ENCODE measurements around the gene DIRAS1. TPM values are rescaled to one million over a fixed set of nuclear protein-coding genes. Genes with fewer than 3 reads are reported as not detected.
"Not testable (repeated sequence)": the region's sequence is repeated elsewhere in the genome, so short reads cannot be mapped to it uniquely, and the experiment has no call there.

Gene DIRAS1
- total RNA-seq, 4 donors from 2014 or later, result 0.18 to 23.1 (median 1.4) TPM

DNA sequence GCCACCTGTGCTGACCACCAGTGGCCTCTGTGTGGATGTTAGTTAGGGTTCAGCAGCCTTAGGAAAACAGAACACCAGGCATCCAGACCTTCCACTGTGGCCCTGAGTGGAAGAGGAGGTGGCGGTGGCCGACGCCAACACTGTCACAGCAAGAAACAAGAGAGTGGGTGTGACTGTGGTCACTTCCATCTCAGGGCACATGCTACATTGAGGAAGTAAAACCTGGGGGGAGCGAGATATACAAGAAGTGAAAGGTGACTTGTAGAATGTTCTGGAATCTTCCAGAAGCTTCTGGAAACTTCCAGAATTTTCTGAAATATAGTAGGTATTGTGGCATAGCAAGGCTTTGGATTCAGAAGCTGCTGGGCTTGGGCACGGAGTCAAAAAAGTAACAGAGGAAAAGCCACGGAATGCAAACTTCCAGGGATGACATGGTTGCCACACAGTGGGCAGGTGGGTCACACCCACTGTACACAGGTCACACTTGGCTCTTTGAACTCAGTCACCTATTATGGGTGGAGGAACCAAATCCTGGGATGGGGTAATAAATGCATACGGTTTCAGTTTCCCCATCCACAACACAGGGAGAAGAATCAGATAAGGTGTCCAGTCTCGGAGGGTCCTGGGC lies 43.0 kb downstream of the DIRAS1 start:
- Histone ChIP-seq H3K4me3 (no peak overlapping the region), H3K4me1 (peaks cover 0 to 9% (median 2%) of the 10 kb centered on the region in 4 donors), H3K9me3 (no peaks in the 10 kb centered on the region), H3K27ac (peak overlapping the region in 3 of 4 donors; percentile 32 to 91 (median 83)), H3K27me3 (no peaks in the 10 kb centered on the region), H3K36me3 (no peaks in the 10 kb centered on the region)
- peak in 2 of 3 donors; percentile 68 to 82 for DNase-seq
- no peak for TF ChIP-seq POLR2A (IDR thresholded peaks at IDR 0.05)
- TF ChIP-seq, protein P1, sequence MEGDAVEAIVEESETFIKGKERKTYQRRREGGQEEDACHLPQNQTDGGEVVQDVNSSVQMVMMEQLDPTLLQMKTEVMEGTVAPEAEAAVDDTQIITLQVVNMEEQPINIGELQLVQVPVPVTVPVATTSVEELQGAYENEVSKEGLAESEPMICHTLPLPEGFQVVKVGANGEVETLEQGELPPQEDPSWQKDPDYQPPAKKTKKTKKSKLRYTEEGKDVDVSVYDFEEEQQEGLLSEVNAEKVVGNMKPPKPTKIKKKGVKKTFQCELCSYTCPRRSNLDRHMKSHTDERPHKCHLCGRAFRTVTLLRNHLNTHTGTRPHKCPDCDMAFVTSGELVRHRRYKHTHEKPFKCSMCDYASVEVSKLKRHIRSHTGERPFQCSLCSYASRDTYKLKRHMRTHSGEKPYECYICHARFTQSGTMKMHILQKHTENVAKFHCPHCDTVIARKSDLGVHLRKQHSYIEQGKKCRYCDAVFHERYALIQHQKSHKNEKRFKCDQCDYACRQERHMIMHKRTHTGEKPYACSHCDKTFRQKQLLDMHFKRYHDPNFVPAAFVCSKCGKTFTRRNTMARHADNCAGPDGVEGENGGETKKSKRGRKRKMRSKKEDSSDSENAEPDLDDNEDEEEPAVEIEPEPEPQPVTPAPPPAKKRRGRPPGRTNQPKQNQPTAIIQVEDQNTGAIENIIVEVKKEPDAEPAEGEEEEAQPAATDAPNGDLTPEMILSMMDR (IDR thresholded peaks at IDR 0.05), result no peak

DNA sequence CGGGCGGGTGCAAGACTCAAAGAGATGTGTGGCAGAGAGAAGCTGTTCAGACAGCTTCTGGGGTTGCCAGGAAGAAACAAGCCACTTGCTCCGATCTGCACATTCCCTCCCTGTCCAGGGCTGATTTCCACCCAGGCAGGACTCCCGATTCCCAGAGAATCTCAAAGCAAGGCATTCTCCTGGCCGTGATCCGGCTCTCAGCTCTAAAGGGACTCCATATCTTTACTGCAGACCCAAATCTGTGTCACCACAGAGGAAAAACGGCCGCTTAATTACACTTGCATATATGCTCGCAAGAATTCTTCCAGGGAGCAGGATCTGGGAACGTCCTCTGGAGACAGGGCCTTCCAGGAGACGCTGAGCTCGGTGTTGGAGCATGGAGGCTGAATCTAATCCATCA lies 44.3 kb downstream of the DIRAS1 start:
- Histone ChIP-seq H3K4me1 (peaks cover 0 to 9% (median 2%) of the 10 kb centered on the region in 4 donors), H3K27ac (peak overlapping the region in 2 of 4 donors; percentile 52 to 83), H3K36me3 (no peaks in the 10 kb centered on the region), H3K9me3 (no peaks in the 10 kb centered on the region), H3K4me3 (no peak overlapping the region), H3K27me3 (no peaks in the 10 kb centered on the region)
- TF ChIP-seq, protein P1 (IDR thresholded peaks at IDR 0.05), result no peak
- no peak for TF ChIP-seq POLR2A (IDR thresholded peaks at IDR 0.05)
- DNase-seq, result no peak

DNA sequence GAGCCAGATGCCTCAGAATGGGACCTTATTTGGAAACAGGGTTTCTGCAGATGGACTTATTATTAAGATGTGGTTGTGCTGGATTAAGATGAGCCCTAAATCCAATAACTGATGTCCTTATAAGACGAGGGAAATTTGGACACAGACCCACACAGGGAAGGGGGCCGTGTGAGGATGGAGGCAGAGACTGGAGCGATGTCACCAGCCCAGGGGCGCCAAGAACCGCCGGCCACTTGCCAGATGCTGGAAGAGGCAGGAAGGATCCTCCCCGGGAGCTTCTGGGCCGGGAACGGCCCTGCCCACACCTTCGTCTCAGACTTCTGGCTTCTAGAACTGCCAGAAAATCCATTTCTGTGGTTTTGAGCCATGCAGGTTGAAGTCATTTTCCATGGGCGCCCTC lies 45.3 kb downstream of the DIRAS1 start:
- Histone ChIP-seq H3K27ac (peak overlapping the region in 3 of 4 donors; percentile 6 to 52 (median 42)), H3K9me3 (no peaks in the 10 kb centered on the region), H3K27me3 (no peaks in the 10 kb centered on the region), H3K4me3 (no peak overlapping the region), H3K36me3 (no peaks in the 10 kb centered on the region), H3K4me1 (peaks cover 0 to 6% (median 2%) of the 10 kb centered on the region in 4 donors)
- TF ChIP-seq, protein P1 (IDR thresholded peaks at IDR 0.05), result no peak
- TF ChIP-seq POLR2A (IDR thresholded peaks at IDR 0.05), result no peak
- no peak for DNase-seq

DNA sequence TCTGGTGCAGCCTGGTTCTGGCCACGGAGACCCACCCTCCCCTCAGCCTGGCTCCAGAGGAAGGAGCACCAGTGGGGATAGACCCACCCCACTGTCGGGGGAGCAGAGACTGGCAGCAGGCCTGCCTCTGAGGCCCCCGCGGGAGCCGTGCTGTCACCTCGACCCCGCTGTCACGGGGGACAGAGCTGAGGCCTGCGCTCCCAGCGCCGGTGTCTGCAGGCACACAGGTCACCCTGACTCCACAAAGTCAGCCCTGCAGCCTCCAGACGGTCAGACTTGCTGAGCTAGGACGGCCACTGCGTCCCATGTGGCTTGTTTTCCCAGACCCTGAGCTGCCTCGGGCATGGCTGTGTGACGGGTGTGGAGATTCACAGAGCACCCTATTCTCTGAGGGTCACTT lies 51.0 kb downstream of the DIRAS1 start:
- DNase-seq, result no peak
- Histone ChIP-seq H3K4me1 (no peaks in the 10 kb centered on the region), H3K27me3 (no peaks in the 10 kb centered on the region), H3K4me3 (no peak overlapping the region), H3K36me3 (no peaks in the 10 kb centered on the region), H3K9me3 (no peaks in the 10 kb centered on the region), H3K27ac (peak overlapping the region in 1 of 4 donors; percentile 27)
- TF ChIP-seq, protein P1 (IDR thresholded peaks at IDR 0.05), result no peak
- no peak for TF ChIP-seq POLR2A (IDR thresholded peaks at IDR 0.05)

DNA sequence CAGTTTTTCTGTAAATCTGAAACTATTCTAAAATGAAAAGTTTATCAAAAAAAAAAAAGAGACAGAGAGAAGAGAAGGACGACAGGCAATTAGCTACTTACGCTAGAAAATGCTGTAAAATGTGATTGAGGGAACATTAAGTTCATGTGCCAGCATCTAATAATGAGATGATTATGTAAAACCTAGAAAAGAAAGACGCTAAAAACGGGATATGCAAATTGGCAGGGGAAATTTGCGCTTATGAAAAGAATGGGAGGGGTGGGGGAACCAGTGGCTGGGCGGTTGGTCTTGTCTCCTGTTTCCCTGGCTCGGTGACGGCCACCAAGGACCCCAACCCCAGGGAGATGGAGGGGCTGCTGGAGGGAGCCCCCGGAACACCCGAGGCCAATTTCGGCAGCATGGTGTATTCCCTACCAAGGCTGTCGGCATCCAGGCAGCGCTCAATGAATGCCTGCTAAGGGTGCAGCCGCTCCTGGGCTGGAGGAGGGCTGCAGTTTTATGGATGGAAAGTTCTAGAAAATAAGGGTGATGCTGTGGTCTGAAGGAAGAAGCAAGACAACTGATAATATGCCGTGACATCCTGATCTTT lies 52.9 kb downstream of the DIRAS1 start:
- H3K27me3 ChIP-seq, result no peaks in the 10 kb centered on the region
- TF ChIP-seq POLR2A (IDR thresholded peaks at IDR 0.05), result no peak
- TF ChIP-seq, protein P1 (IDR thresholded peaks at IDR 0.05), result no peak
- H3K9me3 ChIP-seq, result no peaks in the 10 kb centered on the region
- H3K27ac ChIP-seq, result peak overlapping the region in 3 of 4 donors; percentile 13 to 70 (median 32)
- no peaks in the 10 kb centered on the region for H3K36me3 ChIP-seq
- H3K4me1 ChIP-seq, result no peaks in the 10 kb centered on the region
- H3K4me3 ChIP-seq, result no peak overlapping the region
- DNase-seq, result no peak

DNA sequence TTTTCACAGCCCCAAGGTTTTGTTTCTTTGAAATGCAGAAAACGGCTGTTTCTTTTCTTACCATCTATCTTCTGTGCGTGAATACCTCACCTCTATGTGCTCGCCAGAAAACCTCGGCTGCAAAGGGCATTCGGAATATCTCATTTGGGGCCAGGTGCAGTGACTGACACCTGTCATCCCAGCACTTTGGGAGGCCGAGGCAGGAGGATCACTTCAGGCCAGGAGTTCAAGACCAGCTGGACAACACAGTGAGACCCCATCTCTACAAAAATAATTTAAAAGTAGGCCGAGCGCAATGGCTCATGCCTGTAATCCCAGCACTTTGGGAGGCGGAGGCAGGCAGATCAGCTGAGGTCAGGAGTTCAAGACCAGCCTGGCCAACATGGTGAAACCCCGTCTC lies 53.8 kb downstream of the DIRAS1 start:
- H3K27ac ChIP-seq, result peak overlapping the region in 1 of 4 donors; percentile 70
- H3K4me1 ChIP-seq, H3K27me3 ChIP-seq, H3K9me3 ChIP-seq, H3K36me3 ChIP-seq, DNase-seq, H3K4me3 ChIP-seq: not testable (repeated sequence)
